H9 (cell line): ENCODE results near the gene BPIFA1. TPM values are rescaled to one million over a fixed set of nuclear protein-coding genes. Genes with fewer than 3 reads are reported as not detected.

Experiments
- DNase-seq: peaks from one replicate; pipeline ENCODE4 v3.0.0-alpha.2; 2017
- H2AFZ ChIP-seq: one replicate; pipeline ENCODE4 v1.6.1; 2013; ENCODE audit warnings: mild to moderate bottlenecking, low read length, control low read depth, moderate library complexity
- H2AK5ac ChIP-seq: 2 replicates; pipeline ENCODE4 v1.6.1; 2013; ENCODE audit warnings: low read length, control low read depth, mixed read lengths; ENCODE audit not compliant: insufficient read length
- H2BK120ac ChIP-seq: one replicate; pipeline ENCODE4 v1.6.1; 2013; ENCODE audit warnings: low read depth, mild to moderate bottlenecking, low read length, control low read depth, inconsistent platforms; ENCODE audit not compliant: poor library complexity, severe bottlenecking
- H2BK12ac ChIP-seq: 2 replicates; pipeline ENCODE4 v1.6.1; 2013; ENCODE audit warnings: low read length, control low read depth, mixed read lengths, low read depth; ENCODE audit not compliant: insufficient read length
- H2BK15ac ChIP-seq: 2 replicates; pipeline ENCODE4 v1.6.1; 2013; ENCODE audit warnings: low read depth, low read length, control low read depth
- H2BK20ac ChIP-seq: one replicate; pipeline ENCODE4 v1.6.1; 2013; ENCODE audit warnings: low read depth, mild to moderate bottlenecking, low read length, control low read depth, inconsistent platforms; ENCODE audit not compliant: poor library complexity, severe bottlenecking
- H2BK5ac ChIP-seq: 2 replicates; pipeline ENCODE4 v1.6.1; 2013; ENCODE audit warnings: low read length, control low read depth, mixed read lengths; ENCODE audit not compliant: insufficient read length
- H3K14ac ChIP-seq: 2 replicates; pipeline ENCODE4 v1.6.1; 2013; ENCODE audit warnings: low read length, control low read depth; ENCODE audit not compliant: insufficient read depth
- H3K18ac ChIP-seq: 2 replicates; pipeline ENCODE4 v1.6.1; 2013; ENCODE audit warnings: low read depth, mild to moderate bottlenecking, mixed read lengths, low read length, control low read depth; ENCODE audit not compliant: insufficient read length
- H3K23ac ChIP-seq: 2 replicates; pipeline ENCODE4 v1.6.1; 2013; ENCODE audit warnings: low read length, control low read depth, mixed read lengths, low read depth; ENCODE audit not compliant: insufficient read length
- H3K23me2 ChIP-seq: 2 replicates; pipeline ENCODE4 v1.6.1; 2013; ENCODE audit warnings: low read depth, mild to moderate bottlenecking, mixed read lengths, low read length, control low read depth; ENCODE audit not compliant: insufficient read length, poor library complexity, severe bottlenecking
- H3K27ac ChIP-seq: 2 replicates; pipeline ENCODE4 v1.5.1; 2013; ENCODE audit warnings: low read length, control low read depth, mixed read lengths, low read depth; ENCODE audit not compliant: insufficient read length
- H3K27me3 ChIP-seq: 2 replicates; pipeline ENCODE4 v1.6.1; 2013; ENCODE audit warnings: low read length, control low read depth, inconsistent platforms; ENCODE audit not compliant: insufficient read depth
- H3K4ac ChIP-seq: 2 replicates; pipeline ENCODE4 v1.6.1; 2013; ENCODE audit warnings: low read depth, mild to moderate bottlenecking, control low read depth, inconsistent platforms, low read length, moderate library complexity
- H3K4me1 ChIP-seq: 2 replicates; pipeline ENCODE4 v1.6.1; 2013; ENCODE audit warnings: low read length, control low read depth, inconsistent platforms; ENCODE audit not compliant: insufficient read depth
- H3K4me2 ChIP-seq: 2 replicates; pipeline ENCODE4 v1.6.1; 2013; ENCODE audit warnings: low read length, control low read depth, mixed read lengths; ENCODE audit not compliant: insufficient read length, insufficient read depth
- H3K56ac ChIP-seq: 2 replicates; pipeline ENCODE4 v1.6.1; 2013; ENCODE audit warnings: low read depth, mild to moderate bottlenecking, mixed read lengths, low read length, control low read depth; ENCODE audit not compliant: insufficient read length
- H3K79me1 ChIP-seq: 2 replicates; pipeline ENCODE4 v1.6.1; 2013; ENCODE audit warnings: low read depth, mild to moderate bottlenecking, moderate library complexity, low read length, control low read depth, inconsistent platforms; ENCODE audit not compliant: insufficient read depth, poor library complexity, severe bottlenecking
- H3K79me2 ChIP-seq: 2 replicates; pipeline ENCODE4 v1.6.1; 2013; ENCODE audit warnings: low read length, control low read depth, inconsistent platforms; ENCODE audit not compliant: insufficient read depth
- H3K9ac ChIP-seq: 2 replicates; pipeline ENCODE4 v1.6.1; 2013; ENCODE audit warnings: low read length, control low read depth, mixed read lengths; ENCODE audit not compliant: insufficient read length; ENCODE audit errors: extremely low read depth
- H3K9me3 ChIP-seq: one replicate; pipeline ENCODE4 v1.6.1; 2013; ENCODE audit warnings: low read depth, low read length, inconsistent platforms; ENCODE audit not compliant: control insufficient read depth
- H3T11ph ChIP-seq: one replicate; pipeline ENCODE4 v1.6.1; 2013; ENCODE audit warnings: mild to moderate bottlenecking, low read length, control low read depth, inconsistent platforms
- H4K20me1 ChIP-seq: one replicate; pipeline ENCODE4 v1.6.1; 2013; ENCODE audit not compliant: control insufficient read depth, insufficient read length, insufficient read depth
- H4K5ac ChIP-seq: 2 replicates; pipeline ENCODE4 v1.6.1; 2013; ENCODE audit warnings: low read depth, mild to moderate bottlenecking, mixed read lengths, low read length, control low read depth; ENCODE audit not compliant: insufficient read length
- H4K8ac ChIP-seq: replicated peaks from 2 replicates; pipeline ENCODE4 v1.6.1; 2013; ENCODE audit warnings: low read length, control low read depth, mixed read lengths, low read depth; ENCODE audit not compliant: insufficient read length
- H4K91ac ChIP-seq: 2 replicates; pipeline ENCODE4 v1.6.1; 2013; ENCODE audit warnings: low read depth, mild to moderate bottlenecking, moderate library complexity, mixed read lengths, low read length, control low read depth; ENCODE audit not compliant: insufficient read length
- H3K27ac Mint-ChIP-seq, 3 experiments: 2 replicates in 2 of 3; 3 replicates in 1 of 3; pipeline ENCODE4 v1.8.0; 2020 to 2021; ENCODE audit warnings: mixed read lengths in 3 of 3, mild to moderate bottlenecking in 1 of 3, moderate library complexity in 1 of 3
- H3K27me3 Mint-ChIP-seq: 2 replicates; pipeline ENCODE4 v1.8.0; 2021; ENCODE audit warnings: low read depth, mild to moderate bottlenecking, moderate library complexity, mixed read lengths
- H3K36me3 Mint-ChIP-seq, 3 experiments: 2 replicates in 2 of 3; 3 replicates in 1 of 3; pipeline ENCODE4 v1.8.0; 2020 to 2021; ENCODE audit warnings: low read depth in 3 of 3, mixed read lengths in 3 of 3; ENCODE audit not compliant: insufficient read depth in 1 of 3
- H3K4me1 Mint-ChIP-seq, 2 experiments: 2 replicates each; pipeline ENCODE4 v1.8.0; 2020; ENCODE audit warnings: mixed read lengths in 2 of 2
- H3K4me3 Mint-ChIP-seq, 2 experiments: 2 replicates in 1 of 2; 3 replicates in 1 of 2; pipeline ENCODE4 v1.8.0; 2020 to 2021; ENCODE audit warnings: mild to moderate bottlenecking in 2 of 2, mixed read lengths in 2 of 2, moderate library complexity in 1 of 2
- H3K9me3 Mint-ChIP-seq, 2 experiments: 2 replicates in 1 of 2; 3 replicates in 1 of 2; pipeline ENCODE4 v1.8.0; 2020; ENCODE audit warnings: mild to moderate bottlenecking in 2 of 2, mixed read lengths in 2 of 2, moderate library complexity in 1 of 2
- CTCF ChIP-seq: fragments of 200-600 bp; sonication (generic); conservative IDR thresholded peaks from 3 replicates; pipeline ENCODE4 v1.8.0; 2021; ENCODE audit warnings: antibody characterized with exemption, mild to moderate bottlenecking
- WGBS: extraction: QIAGEN DNeasy Blood & Tissue Kit; methylation state at CpG from one replicate; pipeline ENCODE4 v1.1.7; 2013; ENCODE audit warnings: missing lambda C conversion rate, low lambda C conversion rate, mixed read lengths; ENCODE audit not compliant: insufficient read length; ENCODE audit errors: extremely low coverage; 5-methylcytosine and 5-hydroxymethylcytosine counted together
- total RNA-seq: library from RNA; stranded (reverse); gene quantifications from 2 replicates; pipeline ENCODE4 v1.2.1, GENCODE V29; 2021

The BPIFA1 gene
- total RNA-seq, 1 experiment from 2014 or later, result not detected

- no CpG with 5 or more reads among the region's 8 CpGs for WGBS
These were observed 39.4 kb downstream of the BPIFA1 start for GRCh38 chr20:33275215-33275614.

More at GRCh38 chr20:33275215-33275614, 39.4 kb downstream of the BPIFA1 start:
- Histone ChIP-seq H4K8ac (no peak overlapping the region), H2BK5ac (no peak overlapping the region), H4K20me1 (peaks cover 2% of the 10 kb centered on the region), H3K23me2 (no peaks in the 10 kb centered on the region), H3T11ph (no peak overlapping the region), H2BK12ac (no peak overlapping the region), H4K91ac (no peak overlapping the region), H3K4ac (no peak overlapping the region), H2BK120ac (no peak overlapping the region), H3K23ac (no peak overlapping the region), H3K14ac (no peak overlapping the region), H3K9me3 (no peaks in the 10 kb centered on the region), H3K27ac (no peak overlapping the region), H3K18ac (no peak overlapping the region), H3K56ac (no peak overlapping the region), H2AFZ (no peak overlapping the region), H3K9ac (no peak overlapping the region), H3K27me3 (no peaks in the 10 kb centered on the region), H4K5ac (no peak overlapping the region), H3K4me1 (no peaks in the 10 kb centered on the region; the same call in 1 of the 2 replicates), H2BK20ac (no peak overlapping the region), H3K79me2 (no peaks in the 10 kb centered on the region), H2BK15ac (no peak overlapping the region), H2AK5ac (no peak overlapping the region), H3K79me1 (no peaks in the 10 kb centered on the region), H3K4me2 (no peak overlapping the region)
- Mint-ChIP-seq H3K9me3 (no peaks in the 10 kb centered on the region), H3K27me3 (peaks cover 17% of the 10 kb centered on the region), H3K27ac (no peak overlapping the region), H3K4me1 (peaks cover 19 to 24% of the 10 kb centered on the region in 2 experiments), H3K36me3 (no peaks in the 10 kb centered on the region), H3K4me3 (no peak overlapping the region)
- DNase-seq, result no peak
- TF ChIP-seq CTCF, result no peak
